K562 (cell line): ENCODE results near the gene GNG14. TPM values are rescaled to one million over a fixed set of nuclear protein-coding genes. Genes with fewer than 3 reads are reported as not detected.

Experiments
- CHD1 ChIP-seq: fragments of 200-600 bp; sonication (generic); IDR thresholded peaks from one replicate; pipeline ENCODE4 v1.6.1; 2012; ENCODE audit warnings: mild to moderate bottlenecking, moderate library complexity, low read length, inconsistent platforms
- FUS ChIP-seq: fragments of 200-400 bp; formaldehyde crosslinking; optimal IDR thresholded peaks from 2 replicates; pipeline ENCODE3; 2017; ENCODE audit warnings: low read depth, low read length
- GTF2F1 ChIP-seq: IDR thresholded peaks from 2 replicates; pipeline ENCODE4 v1.6.1; 2011; ENCODE audit warnings: low read depth, low read length, improper control_type of control experiment
- HDAC1 ChIP-seq, 2 experiments: fragments of 450-650 bp; IDR thresholded peaks; 2 replicates each; pipeline ENCODE4 v1.6.1; 2016 to 2017; ENCODE audit warnings: inconsistent platforms in 1 of 2, mild to moderate bottlenecking in 1 of 2, moderate library complexity in 1 of 2
- HOXB6 ChIP-seq: fragments of 250-450 bp; sonication (Bioruptor Pico); IDR thresholded peaks from 2 replicates; pipeline ENCODE4 v1.5.1; 2022; ENCODE audit warnings: mild to moderate bottlenecking, borderline replicate concordance
- KLF1 ChIP-seq: fragments of 450-650 bp; IDR thresholded peaks from 2 replicates; pipeline ENCODE4 v1.6.1; 2016; ENCODE audit warnings: missing genetic modification characterization, missing compliant biosample characterization
- NFE2L1 ChIP-seq: fragments of 450-650 bp; IDR thresholded peaks from 2 replicates; pipeline ENCODE4 v1.6.1; 2016; ENCODE audit warnings: missing genetic modification characterization, low read depth, mild to moderate bottlenecking, missing compliant biosample characterization, moderate library complexity, borderline replicate concordance
- NFIC ChIP-seq: fragments of 450-650 bp; IDR thresholded peaks from 2 replicates; pipeline ENCODE4 v1.6.1; 2017; ENCODE audit warnings: mild to moderate bottlenecking, inconsistent platforms
- RBM25 ChIP-seq: fragments of 200-400 bp; formaldehyde crosslinking; IDR thresholded peaks from 2 replicates; pipeline ENCODE4 v1.6.1; 2018; ENCODE audit warnings: low read length, low read depth, moderate library complexity; ENCODE audit not compliant: severe bottlenecking
- RFX1 ChIP-seq: fragments of 450-650 bp; IDR thresholded peaks from 2 replicates; pipeline ENCODE4 v1.6.1; 2016; ENCODE audit warnings: mild to moderate bottlenecking, moderate library complexity
- SIX5 ChIP-seq, 2 experiments: IDR thresholded peaks; 2 replicates each; pipeline ENCODE4 v1.6.1; 2011; ENCODE audit warnings: low read length in 2 of 2, borderline replicate concordance in 1 of 2, low read depth in 1 of 2, mild to moderate bottlenecking in 1 of 2, moderate library complexity in 1 of 2; ENCODE audit not compliant: insufficient read depth in 1 of 2
- TEAD4 ChIP-seq, 2 experiments: sonication (generic) in 1 of 2; formaldehyde crosslinking in 1 of 2; IDR thresholded peaks; 2 replicates each; pipeline versions ENCODE4 v1.6.1 to v1.8.0; 2012 to 2022; ENCODE audit warnings: borderline replicate concordance in 1 of 2, inconsistent platforms in 1 of 2, low read length in 1 of 2, mild to moderate bottlenecking in 1 of 2, missing genetic modification reagents in 1 of 2
- ZC3H8 ChIP-seq: fragments of 450-650 bp; IDR thresholded peaks from 2 replicates; pipeline ENCODE4 v1.6.1; 2017
- ZFP91 ChIP-seq: sonication (generic); formaldehyde crosslinking; IDR thresholded peaks from 2 replicates; pipeline ENCODE4 v1.8.0; 2022; ENCODE audit warnings: mild to moderate bottlenecking, missing genetic modification reagents
- ZKSCAN1 ChIP-seq: fragments of 150-350 bp; IDR thresholded peaks from 2 replicates; pipeline ENCODE4 v1.6.1; 2016; ENCODE audit warnings: low read depth, low read length
- ZNF124 ChIP-seq: sonication (generic); formaldehyde crosslinking; IDR thresholded peaks from 2 replicates; pipeline ENCODE4 v1.8.1; 2022; ENCODE audit warnings: missing genetic modification reagents
- ZNF143 ChIP-seq: sonication (generic); formaldehyde crosslinking; IDR thresholded peaks from 2 replicates; pipeline ENCODE4 v1.9.0; 2022; ENCODE audit warnings: mild to moderate bottlenecking, missing genetic modification reagents
- ZNF23 ChIP-seq: fragments of 250-450 bp; sonication (Bioruptor Pico); IDR thresholded peaks from 2 replicates; pipeline ENCODE4 v1.4.0; 2020; ENCODE audit warnings: mild to moderate bottlenecking
- ZNF518B ChIP-seq: fragments of 250-450 bp; sonication (Bioruptor Pico); IDR thresholded peaks from 2 replicates; pipeline ENCODE4 v1.5.0; 2021; ENCODE audit warnings: mild to moderate bottlenecking, moderate library complexity
- ZNF584 ChIP-seq: fragments of 200-800 bp; sonication (Bioruptor generic); IDR thresholded peaks from 2 replicates; pipeline ENCODE4 v1.6.1; 2016; ENCODE audit warnings: low read depth, mild to moderate bottlenecking, missing genetic modification characterization, missing compliant biosample characterization
- ZNF655 ChIP-seq: fragments of 250-450 bp; sonication (Bioruptor Pico); IDR thresholded peaks from 2 replicates; pipeline ENCODE4 v1.5.0; 2021
- ZZZ3 ChIP-seq: fragments of 450-650 bp; IDR thresholded peaks from 2 replicates; pipeline ENCODE4 v1.6.1; 2016; ENCODE audit warnings: antibody characterized with exemption, mild to moderate bottlenecking, moderate library complexity
- polyA plus RNA-seq, 8 experiments: library from polyadenylated mRNA; depleted of rRNA in 4 of 8; stranded (reverse) in 5 of 8; unstranded in 3 of 8; fragments of >200 nt; fragmentation: Nextera tagmentation in 2 of 8; fragmentation: Illumina TruSeq in 1 of 8; extraction: Ambion mirVana in 2 of 8; extraction: Trizol in 1 of 8; gene quantifications; 2 replicates each; pipeline versions ENCODE4 v1.2.1 to v1.2.3, GENCODE V29; 2011 to 2014; ENCODE audit warnings: inconsistent platforms in 1 of 8, missing spikeins in 1 of 8
- total RNA-seq, 7 experiments: library from RNA; depleted of rRNA in 6 of 7; stranded (reverse); fragments of >200 nt in 6 of 7; fragmentation: Illumina TruSeq in 2 of 7; extraction: Trizol in 2 of 7; gene quantifications; 2 replicates each; pipeline versions ENCODE4 v1.2.1 to v1.2.3, GENCODE V29; 2011 to 2021; ENCODE audit warnings: low replicate concordance in 1 of 7

GNG14 gene
- total and polyA plus RNA-seq, 9 of the 15 experiments (the other 6 are each of a cell fraction or from before 2014, with no cell fraction given), result not detected

- TF ChIP-seq ZNF584 (CRISPR knock-in tag) (no peak), ZNF124 (no peak), NFE2L1 (tag) (no peak), TEAD4 (IDR thresholded peaks at IDR 0.05; ENCODE audit: low read length) (peak; percentile 26; the same call in 1 of the 2 replicates), TEAD4 (CRISPR knock-in tag; IDR thresholded peaks at IDR 0.05; ENCODE audit: borderline replicate concordance) (no peak), ZNF518B (CRISPR knock-in tag) (no peak), RFX1 (no peak), NFIC (peak; percentile 36; the same call in 1 of the 2 replicates), ZC3H8 (no peak), SIX5 (IDR thresholded peaks at IDR 0.05; ENCODE audit: borderline replicate concordance in 1 of 2, insufficient read depth in 1 of 2, low read depth in 1 of 2, low read length in 2 of 2) (peak; percentile 54 to 59; a peak in 2 of 4 replicates), RBM25 (no peak), ZNF143 (CRISPR knock-in tag) (no peak), ZNF23 (CRISPR knock-in tag) (no peak), ZNF655 (CRISPR knock-in tag) (no peak), ZZZ3 (0 out of 2 replicates have a peak, but pooled peaks have one; percentile 63), FUS (no peak), GTF2F1 (no peak), CHD1 (no peak), HOXB6 (no peak; the same call in 1 of the 2 replicates), KLF1 (tag) (no peak), ZFP91 (CRISPR knock-in tag) (0 out of 2 replicates have a peak, but pooled peaks have one; percentile 14), ZKSCAN1 (peak; percentile 24; the same call in 1 of the 2 replicates), HDAC1 (IDR thresholded peaks at IDR 0.05) (peak in 1 of 2 experiments; percentile 84; a peak in 2 of 4 replicates)
These were observed 18.3 kb upstream of the GNG14 start (continued) for GRCh38 chr19:12669270-12670158.
